NCI-H1436 treated with DMSO at 0.1 percent for 48 hours (cell line): ENCODE data around the gene RBP5.

ENCODE experiments used
- DNase-seq: peaks from one replicate; lab custom pipeline; 2025; lab: John Stamatoyannopoulos, UW

Gene RBP5

DNA sequence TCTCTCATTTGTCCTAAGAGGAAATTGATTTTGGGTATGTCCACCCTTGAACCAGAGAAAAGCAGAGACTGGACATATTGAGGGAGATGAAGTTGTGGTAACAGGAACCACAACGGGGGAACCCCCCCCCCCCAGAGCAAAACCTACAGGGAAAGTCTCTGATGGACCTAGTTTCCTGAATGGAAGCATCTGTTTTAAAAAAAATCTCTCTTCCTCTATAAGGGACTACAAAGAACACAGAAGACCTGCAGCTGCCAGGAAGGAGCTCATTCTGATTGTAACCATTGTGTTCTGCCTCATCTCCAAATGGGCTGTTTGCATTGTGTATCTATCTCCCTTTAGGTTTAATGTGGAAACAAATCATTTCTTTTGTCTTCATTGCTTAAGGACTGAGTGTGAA, 54.7 kb downstream of the RBP5 start:
- no peak for DNase-seq
